GM12878 (cell line): ENCODE results near the gene SP3. TPM values are rescaled to one million over a fixed set of nuclear protein-coding genes. Genes with fewer than 3 reads are reported as not detected.

Experiments
- BHLHE40 ChIP-seq, 2 experiments: fragments of 450-650 bp in 1 of 2; IDR thresholded peaks; 2 replicates each; pipeline ENCODE4 v1.6.1; 2011 to 2017; ENCODE audit warnings: low read depth in 2 of 2, borderline replicate concordance in 1 of 2, improper control_type of control experiment in 1 of 2, low read length in 1 of 2, mild to moderate bottlenecking in 1 of 2
- LARP7 ChIP-seq: fragments of 450-650 bp; IDR thresholded peaks from 2 replicates; pipeline ENCODE4 v1.6.1; 2017; ENCODE audit warnings: mild to moderate bottlenecking
- YY1 ChIP-seq: IDR thresholded peaks from 2 replicates; pipeline ENCODE4 v1.6.1; 2011; ENCODE audit warnings: low read depth, mild to moderate bottlenecking, low read length
- polyA plus RNA-seq, 11 experiments: library from polyadenylated mRNA; depleted of rRNA in 4 of 11; unstranded in 6 of 11; stranded (reverse) in 5 of 11; fragments of >200 nt; fragmentation: Nextera tagmentation in 4 of 11; fragmentation: Illumina TruSeq in 1 of 11; extraction: Ambion mirVana in 4 of 11; extraction: Trizol in 1 of 11; gene quantifications; 1 replicate in 1 of 11; 2 replicates in 10 of 11; pipeline versions ENCODE4 v1.2.1 to v1.2.3, GENCODE V29; 2011 to 2016; ENCODE audit warnings: inconsistent platforms in 2 of 11, missing spikeins in 2 of 11, low read depth in 1 of 11
- total RNA-seq, 4 experiments: library from RNA; depleted of rRNA in 3 of 4; stranded (reverse); fragments of >200 nt in 3 of 4; fragmentation: Illumina TruSeq in 1 of 4; extraction: Trizol in 1 of 4; gene quantifications; 2 replicates each; pipeline versions ENCODE4 v1.2.1 to v1.2.3, GENCODE V29; 2013 to 2021
- TF ChIP-seq, protein P1 (sequence below): IDR thresholded peaks from 2 replicates; pipeline ENCODE4 v1.6.1; 2012; ENCODE audit warnings: improper control_type of control experiment, low read depth, low read length; ENCODE audit not compliant: insufficient replicate concordance

Gene SP3
- total and polyA plus RNA-seq, 10 of the 15 experiments (the other 5 are each of a cell fraction or from before 2014, with no cell fraction given) = 9.9 to 87.6 (median 52.4) TPM

DNA sequence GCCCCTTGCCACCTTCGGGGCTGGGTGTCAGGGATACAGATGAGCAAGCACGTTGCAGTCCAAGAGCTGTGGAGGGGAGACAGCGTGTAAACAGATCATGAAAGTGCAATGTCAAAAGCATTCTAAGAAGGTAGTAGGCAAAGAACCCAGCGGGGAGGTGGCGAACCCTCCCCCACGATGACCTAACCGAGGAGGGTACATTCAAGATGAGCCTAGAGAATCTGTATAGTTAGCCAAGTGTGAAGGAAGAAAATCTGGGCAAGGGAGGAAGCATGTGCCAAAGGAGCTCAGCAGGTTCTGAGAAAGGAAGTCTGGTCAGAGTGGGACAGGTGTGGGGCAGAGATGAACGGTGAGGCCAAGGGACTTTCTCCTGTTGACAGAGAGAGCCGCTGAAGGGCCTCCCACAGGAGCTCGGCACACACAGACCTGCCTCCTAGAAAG is 106.9 kb downstream of the SP3 start (continued):
- TF ChIP-seq, protein P1, sequence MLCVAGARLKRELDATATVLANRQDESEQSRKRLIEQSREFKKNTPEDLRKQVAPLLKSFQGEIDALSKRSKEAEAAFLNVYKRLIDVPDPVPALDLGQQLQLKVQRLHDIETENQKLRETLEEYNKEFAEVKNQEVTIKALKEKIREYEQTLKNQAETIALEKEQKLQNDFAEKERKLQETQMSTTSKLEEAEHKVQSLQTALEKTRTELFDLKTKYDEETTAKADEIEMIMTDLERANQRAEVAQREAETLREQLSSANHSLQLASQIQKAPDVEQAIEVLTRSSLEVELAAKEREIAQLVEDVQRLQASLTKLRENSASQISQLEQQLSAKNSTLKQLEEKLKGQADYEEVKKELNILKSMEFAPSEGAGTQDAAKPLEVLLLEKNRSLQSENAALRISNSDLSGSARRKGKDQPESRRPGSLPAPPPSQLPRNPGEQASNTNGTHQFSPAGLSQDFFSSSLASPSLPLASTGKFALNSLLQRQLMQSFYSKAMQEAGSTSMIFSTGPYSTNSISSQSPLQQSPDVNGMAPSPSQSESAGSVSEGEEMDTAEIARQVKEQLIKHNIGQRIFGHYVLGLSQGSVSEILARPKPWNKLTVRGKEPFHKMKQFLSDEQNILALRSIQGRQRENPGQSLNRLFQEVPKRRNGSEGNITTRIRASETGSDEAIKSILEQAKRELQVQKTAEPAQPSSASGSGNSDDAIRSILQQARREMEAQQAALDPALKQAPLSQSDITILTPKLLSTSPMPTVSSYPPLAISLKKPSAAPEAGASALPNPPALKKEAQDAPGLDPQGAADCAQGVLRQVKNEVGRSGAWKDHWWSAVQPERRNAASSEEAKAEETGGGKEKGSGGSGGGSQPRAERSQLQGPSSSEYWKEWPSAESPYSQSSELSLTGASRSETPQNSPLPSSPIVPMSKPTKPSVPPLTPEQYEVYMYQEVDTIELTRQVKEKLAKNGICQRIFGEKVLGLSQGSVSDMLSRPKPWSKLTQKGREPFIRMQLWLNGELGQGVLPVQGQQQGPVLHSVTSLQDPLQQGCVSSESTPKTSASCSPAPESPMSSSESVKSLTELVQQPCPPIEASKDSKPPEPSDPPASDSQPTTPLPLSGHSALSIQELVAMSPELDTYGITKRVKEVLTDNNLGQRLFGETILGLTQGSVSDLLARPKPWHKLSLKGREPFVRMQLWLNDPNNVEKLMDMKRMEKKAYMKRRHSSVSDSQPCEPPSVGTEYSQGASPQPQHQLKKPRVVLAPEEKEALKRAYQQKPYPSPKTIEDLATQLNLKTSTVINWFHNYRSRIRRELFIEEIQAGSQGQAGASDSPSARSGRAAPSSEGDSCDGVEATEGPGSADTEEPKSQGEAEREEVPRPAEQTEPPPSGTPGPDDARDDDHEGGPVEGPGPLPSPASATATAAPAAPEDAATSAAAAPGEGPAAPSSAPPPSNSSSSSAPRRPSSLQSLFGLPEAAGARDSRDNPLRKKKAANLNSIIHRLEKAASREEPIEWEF = no peak
- no peak for TF ChIP-seq LARP7
- TF ChIP-seq YY1 = no peak
- TF ChIP-seq BHLHE40 (IDR thresholded peaks at IDR 0.05; ENCODE audit: borderline replicate concordance in 1 of 2, low read depth in 2 of 2, low read length in 1 of 2) = peak in 1 of 2 experiments; percentile 43; a peak in 1 of 4 replicates
